Stomach (tissue), 9 donors: Measurements from ENCODE around the gene CRTAC1. TPM values are rescaled to one million over a fixed set of nuclear protein-coding genes. Genes with fewer than 3 reads are reported as not detected.

Experiments used
- DNase-seq, 2 donors: peaks; one replicate each; pipeline versions ENCODE4 v3.0.0 to v3.0.0-alpha.2; 2013 to 2019
- H3K27ac ChIP-seq, 5 donors: fragments of 200-600 bp in 4 of 5; sonication (generic) in 4 of 5; one replicate each; pipeline ENCODE4 v1.5.1; 2013 to 2019; ENCODE audit warnings: mild to moderate bottlenecking in 1 of 5, moderate library complexity in 1 of 5
- H3K27me3 ChIP-seq, 3 donors: fragments of 200-600 bp; sonication (generic); one replicate each; pipeline ENCODE4 v1.5.1; 2017 to 2019; ENCODE audit warnings: mixed run types in 1 of 3
- H3K36me3 ChIP-seq, 4 donors: fragments of 200-600 bp; sonication (generic); 1 replicate in 3 of 4; 2 replicates in 1 of 4; pipeline ENCODE4 v1.5.1; 2016 to 2019
- H3K4me1 ChIP-seq, 4 donors: fragments of 200-600 bp; sonication (generic); one replicate each; pipeline ENCODE4 v1.5.1; 2016 to 2019
- H3K4me3 ChIP-seq, 4 donors: fragments of 200-600 bp; sonication (generic) in 3 of 4; one replicate each; pipeline ENCODE4 v1.5.1; 2016 to 2019; ENCODE audit warnings: mild to moderate bottlenecking in 1 of 4
- H3K9me3 ChIP-seq, 4 donors: fragments of 200-600 bp; sonication (generic); one replicate each; pipeline ENCODE4 v1.5.1; 2016 to 2019
- EP300 ChIP-seq: sonication (generic); formaldehyde crosslinking; IDR thresholded peaks from one replicate; pipeline ENCODE4 v1.6.1; 2017; ENCODE audit warnings: antibody characterized with exemption
- POLR2A ChIP-seq, 4 donors: fragments of 450-650 bp; IDR thresholded peaks; one replicate each; pipeline ENCODE4 v1.6.1; 2016; ENCODE audit warnings: antibody characterized with exemption in 4 of 4, control low read depth in 2 of 4, mild to moderate bottlenecking in 1 of 4, moderate library complexity in 1 of 4
- POLR2AphosphoS5 ChIP-seq, 3 donors: sonication (generic); formaldehyde crosslinking; IDR thresholded peaks; one replicate each; pipeline ENCODE4 v1.6.1; 2016; ENCODE audit warnings: antibody characterized with exemption in 3 of 3
- WGBS, 5 donors: extraction: QIAGEN DNeasy Blood & Tissue Kit in 3 of 5; methylation state at CpG; one replicate each; pipeline versions ENCODE4 v1.1.5 to v1.1.7; 2013 to 2018; 5-methylcytosine and 5-hydroxymethylcytosine counted together
- intact Hi-C: fragments of 100-400 bp; cut with DNase I; formaldehyde crosslinking; loops from one replicate; pipeline ENCODE4 v1.15.1; 2023; ENCODE audit warnings: low total_unique reads
- polyA plus RNA-seq, 3 donors: library from polyadenylated mRNA; stranded (reverse); fragments of 200-250 nt; gene quantifications; one replicate each; pipeline ENCODE4 v1.2.3, GENCODE V29; 2013
- total RNA-seq, 5 donors: library from RNA; depleted of rRNA; stranded (reverse); fragments of >200 nt; gene quantifications; one replicate each; pipeline versions ENCODE4 v1.1.0 to v1.2.3, GENCODE V29; 2014 to 2016
- TF ChIP-seq, protein P1 (sequence below), 7 experiments: fragments of 450-650 bp in 4 of 7; fragments of 200-600 bp in 3 of 7; sonication (generic) in 3 of 7; IDR thresholded peaks; one replicate each; pipeline ENCODE4 v1.5.1; 2016 to 2019; ENCODE audit warnings: antibody characterized with exemption in 7 of 7, control low read depth in 2 of 7, mild to moderate bottlenecking in 1 of 7
- donor health status: healthy with polysubstance abuse.
- donor health status: Bipolar disorder and iron deficiency.
- donor health status: healthy.

The CRTAC1 gene
- total and polyA plus RNA-seq, 8 donors: 0.06 to 21.4 (median 0.77) TPM; not detected in 2

GRCh38 chr10:97861097-97861750 is 169.2 kb downstream of the CRTAC1 start:
- Histone ChIP-seq H3K27me3 (peaks cover 0 to 73% (median 0%) of the 10 kb centered on the region in 3 donors), H3K36me3 (no peaks in the 10 kb centered on the region), H3K27ac (no peak overlapping the region), H3K4me1 (no peaks in the 10 kb centered on the region), H3K9me3 (no peaks in the 10 kb centered on the region), H3K4me3 (no peak overlapping the region)
- WGBS, 5 donors: 68 to 74% (median 73%) methylated on average over 3 of the region's 3 CpGs
- intact Hi-C loops: no loop called here
- TF ChIP-seq POLR2A (IDR thresholded peaks at IDR 0.05): no peak
- no peak for TF ChIP-seq POLR2AphosphoS5 (IDR thresholded peaks at IDR 0.05)
- TF ChIP-seq EP300: no peak
- TF ChIP-seq, protein P1, sequence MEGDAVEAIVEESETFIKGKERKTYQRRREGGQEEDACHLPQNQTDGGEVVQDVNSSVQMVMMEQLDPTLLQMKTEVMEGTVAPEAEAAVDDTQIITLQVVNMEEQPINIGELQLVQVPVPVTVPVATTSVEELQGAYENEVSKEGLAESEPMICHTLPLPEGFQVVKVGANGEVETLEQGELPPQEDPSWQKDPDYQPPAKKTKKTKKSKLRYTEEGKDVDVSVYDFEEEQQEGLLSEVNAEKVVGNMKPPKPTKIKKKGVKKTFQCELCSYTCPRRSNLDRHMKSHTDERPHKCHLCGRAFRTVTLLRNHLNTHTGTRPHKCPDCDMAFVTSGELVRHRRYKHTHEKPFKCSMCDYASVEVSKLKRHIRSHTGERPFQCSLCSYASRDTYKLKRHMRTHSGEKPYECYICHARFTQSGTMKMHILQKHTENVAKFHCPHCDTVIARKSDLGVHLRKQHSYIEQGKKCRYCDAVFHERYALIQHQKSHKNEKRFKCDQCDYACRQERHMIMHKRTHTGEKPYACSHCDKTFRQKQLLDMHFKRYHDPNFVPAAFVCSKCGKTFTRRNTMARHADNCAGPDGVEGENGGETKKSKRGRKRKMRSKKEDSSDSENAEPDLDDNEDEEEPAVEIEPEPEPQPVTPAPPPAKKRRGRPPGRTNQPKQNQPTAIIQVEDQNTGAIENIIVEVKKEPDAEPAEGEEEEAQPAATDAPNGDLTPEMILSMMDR (IDR thresholded peaks at IDR 0.05): no peak
- DNase-seq: peak in 1 of 2 donors; percentile 26

- H3K36me3 ChIP-seq: no peaks in the 10 kb centered on the region
- peak in 1 of 2 donors; percentile 29 for DNase-seq
- no peaks in the 10 kb centered on the region for H3K4me1 ChIP-seq
- H3K4me3 ChIP-seq: no peak overlapping the region
- H3K27ac ChIP-seq: no peak overlapping the region
- intact Hi-C loops: no loop called here
- no peak for TF ChIP-seq POLR2A (IDR thresholded peaks at IDR 0.05)
- no peak for TF ChIP-seq POLR2AphosphoS5 (IDR thresholded peaks at IDR 0.05)
- 42 to 55% (median 50%) methylated on average over 1 of the region's 1 CpG for WGBS, 5 donors
- H3K27me3 ChIP-seq: peaks cover 0 to 60% (median 3%) of the 10 kb centered on the region in 3 donors
- no peaks in the 10 kb centered on the region for H3K9me3 ChIP-seq
Measured at GRCh38 chr10:97858001-97858439, 172.4 kb downstream of the CRTAC1 start.

GRCh38 chr10:97854743-97855142 is 175.7 kb downstream of the CRTAC1 start:
- Histone ChIP-seq H3K27me3 (peaks cover 0 to 70% (median 27%) of the 10 kb centered on the region in 3 donors), H3K4me3 (no peak overlapping the region), H3K4me1 (peaks cover 6 to 14% (median 10%) of the 10 kb centered on the region in 4 donors), H3K27ac (no peak overlapping the region), H3K36me3 (no peaks in the 10 kb centered on the region), H3K9me3 (no peaks in the 10 kb centered on the region)
- intact Hi-C loops: no loop called here
- DNase-seq: no peak
- TF ChIP-seq POLR2AphosphoS5 (IDR thresholded peaks at IDR 0.05) (no peak), EP300 (no peak), POLR2A (IDR thresholded peaks at IDR 0.05) (no peak)
- TF ChIP-seq, protein P1 (IDR thresholded peaks at IDR 0.05): no peak
- 79 to 93% (median 85%) methylated on average over 3 of the region's 3 CpGs for WGBS, 5 donors

DNA sequence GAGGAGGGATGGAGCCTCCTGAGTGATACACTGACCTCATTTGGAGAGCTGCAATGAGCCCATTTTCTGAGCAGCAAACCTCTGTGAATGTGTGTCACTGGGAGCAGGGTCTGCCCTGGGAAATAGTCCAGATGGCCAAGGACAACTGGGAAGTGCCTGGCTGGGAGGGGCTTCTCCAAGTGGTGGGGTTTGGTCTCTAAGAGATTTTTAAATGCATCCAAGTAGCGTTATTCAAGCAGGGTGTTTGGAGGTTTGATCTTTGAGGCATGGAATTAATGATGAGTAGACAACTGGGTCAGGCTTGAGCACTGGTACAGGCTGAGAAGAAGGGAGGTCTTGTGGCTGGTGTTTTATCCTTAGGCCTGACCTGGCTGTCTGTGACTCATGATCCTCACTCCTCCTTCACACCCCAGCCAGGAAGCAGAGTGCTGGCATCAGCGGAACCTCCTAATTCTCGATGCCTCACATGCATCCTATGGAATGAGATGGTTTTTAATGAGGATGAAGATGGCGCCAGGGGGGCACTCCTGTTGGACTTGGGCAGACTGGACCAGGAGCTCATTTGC is 177.5 kb downstream of the CRTAC1 start:
- Histone ChIP-seq H3K36me3 (no peaks in the 10 kb centered on the region), H3K4me1 (peaks cover 6 to 26% (median 15%) of the 10 kb centered on the region in 4 donors), H3K4me3 (no peak overlapping the region), H3K27ac (no peak overlapping the region), H3K27me3 (peaks cover 0 to 72% (median 39%) of the 10 kb centered on the region in 3 donors), H3K9me3 (no peaks in the 10 kb centered on the region)
- TF ChIP-seq POLR2A (IDR thresholded peaks at IDR 0.05) (no peak), EP300 (no peak), POLR2AphosphoS5 (IDR thresholded peaks at IDR 0.05) (no peak)
- TF ChIP-seq, protein P1 (IDR thresholded peaks at IDR 0.05): no peak
- 80 to 95% (median 88%) methylated on average over 4 of the region's 4 CpGs for WGBS, 5 donors
- DNase-seq: no peak
- intact Hi-C loops: no loop called here
